GM18519 (cell line): ENCODE results near the gene CGB1.
"Not testable (repeated sequence)": the region's sequence is repeated elsewhere in the genome, so short reads cannot be mapped to it uniquely, and the experiment has no call there.

Experiments
- ATAC-seq: cut with Tn5 transposase; IDR thresholded peaks from one replicate; pipeline ENCODE4 v1.9.1; 2021; ENCODE audit warnings: mild to moderate bottlenecking, moderate library complexity; ENCODE audit not compliant: unreplicated experiment, low FRiP score

The CGB1 gene

DNA sequence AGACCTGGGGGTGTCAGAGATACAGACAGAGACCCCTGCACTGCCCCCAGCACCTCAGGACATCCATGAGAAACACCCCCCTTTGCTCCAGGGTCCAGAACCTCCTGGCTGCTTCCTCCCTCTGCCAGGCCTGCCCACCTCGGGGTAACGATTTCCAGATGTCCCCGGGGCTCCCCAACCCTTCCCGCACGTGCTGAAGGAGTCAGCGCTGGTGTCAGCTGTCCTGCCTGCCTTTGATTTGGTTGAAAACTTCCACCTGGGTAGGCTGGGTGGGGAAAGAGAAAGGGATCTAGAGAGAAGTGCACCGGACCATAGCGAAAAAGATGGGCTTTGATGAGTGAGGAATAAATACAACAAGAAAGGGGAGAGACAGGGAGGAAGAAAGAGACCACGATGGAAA, 22.4 kb upstream of the CGB1 start:
- ATAC-seq = no peak

DNA sequence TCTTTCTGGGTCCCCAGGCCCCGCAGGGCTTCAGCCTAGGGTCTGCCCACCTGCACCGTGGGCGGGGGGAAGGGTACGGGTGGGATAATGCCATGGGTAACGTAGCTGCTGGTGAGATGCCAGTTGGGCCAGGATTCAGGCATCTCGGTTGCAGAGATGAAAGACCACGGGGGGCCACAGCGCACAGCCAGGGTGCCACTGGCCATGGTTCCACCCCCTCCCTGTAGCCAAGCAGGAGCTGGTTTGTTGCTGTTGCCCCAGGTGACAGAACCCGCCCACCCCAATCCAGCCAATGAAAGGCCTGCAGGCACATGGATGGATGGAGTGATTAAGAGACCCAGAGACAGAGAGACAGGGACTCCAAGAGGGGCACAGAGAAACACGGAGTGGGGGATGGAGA, 21.9 kb upstream of the CGB1 start:
- ATAC-seq = no peak

DNA sequence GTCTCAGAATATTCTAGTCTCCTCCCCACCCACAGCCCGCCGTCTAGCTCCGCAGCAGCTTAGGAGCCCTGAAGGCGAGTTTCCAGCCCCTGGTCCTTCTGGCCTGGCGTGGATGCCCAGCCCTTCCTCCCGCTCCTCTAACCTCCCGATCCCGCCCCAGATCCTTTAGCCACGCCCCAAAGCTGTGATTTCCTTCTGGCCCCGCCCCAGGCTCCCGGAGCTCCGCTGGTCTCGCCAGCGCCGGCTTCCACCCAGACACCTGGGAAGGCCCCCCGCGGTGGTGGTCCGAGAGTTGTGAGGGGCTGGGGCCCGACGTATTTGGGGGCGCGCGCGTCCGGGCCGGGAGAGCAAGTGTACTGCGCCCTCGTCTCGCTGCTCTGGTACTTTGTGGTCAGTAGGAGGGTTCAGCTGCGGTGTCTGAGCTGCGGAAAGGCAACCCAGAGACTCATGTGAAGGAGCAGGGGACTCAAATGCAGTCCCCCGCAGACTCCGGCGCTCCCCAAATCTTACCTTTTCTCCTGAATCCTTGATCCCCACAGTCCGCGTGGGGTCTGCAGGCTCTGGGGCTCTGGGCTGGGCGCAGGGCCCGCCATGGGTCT, 21.0 kb upstream of the CGB1 start, which contains the start of gene CGB7:
Gene CGB7 (minus strand): TSS at position 114 of the 599 bp plus-strand sequence. CDS start 2,374 bp downstream, outside the sequence.
- no peak for ATAC-seq

DNA sequence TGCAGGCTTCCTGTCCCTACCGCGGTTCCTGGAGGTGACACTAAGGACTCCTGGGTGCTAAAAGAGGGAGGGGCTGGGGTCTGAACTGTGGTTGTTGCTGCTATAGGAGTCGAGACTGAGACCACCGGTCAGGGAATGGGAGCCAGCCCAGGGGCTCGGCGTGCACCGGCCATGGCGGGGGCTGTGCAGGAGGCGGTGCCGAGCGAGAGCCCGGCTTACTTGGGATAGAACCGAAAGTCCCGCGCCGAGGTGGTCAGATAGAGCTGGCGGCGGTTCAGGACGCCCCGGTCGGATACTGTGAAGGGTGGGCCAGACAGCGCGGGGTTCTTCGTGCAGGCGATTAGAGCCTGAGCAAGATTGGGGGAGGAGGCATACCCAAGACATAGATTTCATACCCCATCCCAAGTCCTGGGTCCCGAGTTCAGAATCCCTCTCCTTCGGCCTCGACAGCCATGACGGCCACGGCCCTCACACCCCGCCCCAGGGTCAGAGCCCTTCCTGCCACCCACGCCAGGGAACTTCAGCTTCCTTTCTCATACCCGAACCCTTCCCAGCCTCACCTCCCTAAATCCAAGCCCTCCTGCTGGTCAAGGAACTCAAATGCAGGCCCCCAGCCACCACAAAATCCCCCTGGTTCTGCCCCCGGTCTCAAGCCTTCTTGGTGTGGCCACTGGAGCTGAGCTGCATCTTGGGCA, 20.4 kb upstream of the CGB1 start:
- not testable (repeated sequence) for ATAC-seq

DNA sequence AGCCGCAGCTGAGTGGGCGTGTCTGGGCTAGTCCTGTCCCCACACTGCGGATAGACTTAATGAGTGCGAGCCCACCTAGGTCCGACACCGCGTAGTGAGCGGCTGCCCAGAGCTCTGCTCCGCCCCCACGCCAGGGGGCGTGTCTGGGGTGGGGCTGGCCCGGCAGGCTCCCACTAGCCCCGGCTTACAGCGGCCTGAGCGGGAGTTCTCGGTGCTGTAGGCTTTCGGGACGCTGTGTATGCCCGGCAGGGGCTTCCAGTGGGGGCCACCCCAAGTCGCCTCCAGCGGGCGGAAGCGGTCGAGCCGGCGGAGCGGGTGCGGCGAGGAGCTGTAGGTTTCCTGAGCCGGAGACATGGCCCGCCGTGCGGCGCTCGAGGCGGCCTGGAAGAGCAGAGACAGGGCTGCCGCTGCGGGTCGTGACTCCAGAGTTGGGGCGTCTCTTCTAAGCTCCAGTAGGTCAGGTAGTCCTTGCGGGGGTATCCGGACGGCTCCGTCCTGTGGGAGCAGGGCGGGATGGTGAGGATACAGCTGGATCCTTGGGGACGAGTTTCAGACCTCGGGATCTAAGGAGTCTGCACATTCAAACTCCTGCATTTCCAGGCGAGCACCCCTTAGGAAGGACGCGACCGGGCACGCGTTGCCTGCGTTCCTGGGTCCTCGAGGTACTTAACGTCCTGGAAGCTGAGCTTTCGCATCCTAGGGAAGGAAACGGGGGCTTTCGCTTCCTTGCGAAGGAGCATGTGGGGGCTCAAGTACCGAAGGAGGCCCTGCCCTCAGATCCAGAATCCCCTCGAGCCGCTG, 19.6 kb upstream of the CGB1 start:
- no peak for ATAC-seq

DNA sequence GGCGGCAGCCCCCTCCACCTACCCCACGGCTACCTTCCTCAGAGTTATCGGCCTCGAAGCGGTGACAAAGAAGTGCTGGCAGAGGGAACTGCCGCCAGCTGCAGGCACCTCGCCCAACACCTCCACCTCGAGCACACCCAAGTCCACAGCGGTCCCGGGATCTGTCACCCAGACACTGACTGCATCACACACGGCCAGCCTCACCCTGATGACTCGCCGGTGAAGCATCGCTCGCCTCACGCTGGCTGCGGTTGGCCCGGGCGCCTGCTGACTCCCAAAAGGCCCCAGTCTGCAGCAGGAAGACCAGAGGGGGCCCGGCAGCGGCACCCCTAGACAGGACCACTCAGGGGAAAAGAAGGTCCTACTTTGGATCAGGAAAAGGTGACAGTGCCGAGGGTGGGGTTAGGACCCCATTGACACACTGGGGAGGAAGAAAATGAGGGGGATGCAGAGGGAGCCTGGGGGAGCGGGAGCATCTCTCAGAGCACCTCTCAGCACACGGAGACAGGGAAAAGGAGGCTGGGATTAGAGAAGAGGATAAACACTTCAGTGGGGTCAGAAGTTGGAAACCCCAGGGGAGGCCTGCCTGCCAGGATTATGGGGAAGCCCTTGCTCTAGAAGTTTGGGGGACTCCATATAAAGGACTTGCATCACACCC, 13.8 kb upstream of the CGB1 start:
- ATAC-seq = not testable (repeated sequence)

DNA sequence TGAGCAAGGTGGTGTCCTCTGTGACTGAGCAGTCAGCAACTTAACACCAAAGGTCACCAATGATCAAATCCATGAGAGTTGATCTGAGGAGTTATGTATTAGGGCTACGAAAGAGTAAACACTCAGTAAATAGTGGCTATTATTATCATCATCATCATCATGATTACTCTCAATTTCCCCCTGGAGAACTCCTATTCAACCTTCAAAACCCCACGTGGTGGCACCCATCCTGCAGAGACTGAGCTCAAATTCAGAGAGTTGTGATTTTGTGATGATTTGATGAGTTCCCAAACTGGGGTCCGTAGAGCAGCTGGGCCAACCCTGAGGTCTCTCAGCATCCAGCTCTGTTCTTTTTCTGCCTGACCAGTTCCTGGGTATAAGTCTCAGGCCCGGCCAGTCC, 13.1 kb upstream of the CGB1 start:
- ATAC-seq = not testable (repeated sequence)

DNA sequence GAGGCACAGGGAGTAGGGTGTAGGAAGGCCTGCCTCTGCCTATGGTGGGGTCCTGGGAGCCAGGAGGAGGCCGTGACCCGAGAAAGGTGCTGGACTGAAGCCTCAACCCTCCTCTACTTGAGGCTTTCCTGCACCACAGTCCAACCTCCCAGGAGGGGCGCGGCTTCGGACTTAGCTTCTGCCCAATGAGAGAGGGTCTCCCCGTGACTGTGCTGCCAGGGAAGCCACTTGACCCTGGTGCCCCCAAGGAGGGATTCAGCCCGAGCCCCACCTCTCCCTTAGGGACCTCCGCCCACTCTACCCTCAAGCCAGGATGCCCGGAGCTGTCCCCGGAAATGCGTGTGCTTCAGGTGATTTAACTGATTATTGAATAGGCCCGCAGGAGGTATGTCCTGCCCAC, 12.3 kb upstream of the CGB1 start, which contains the start of gene CGB8:
Gene CGB8 (minus strand): TSS at position 101 of the 400 bp plus-strand sequence. CDS start 372 bp downstream, outside the sequence.
- not testable (repeated sequence) for ATAC-seq

DNA sequence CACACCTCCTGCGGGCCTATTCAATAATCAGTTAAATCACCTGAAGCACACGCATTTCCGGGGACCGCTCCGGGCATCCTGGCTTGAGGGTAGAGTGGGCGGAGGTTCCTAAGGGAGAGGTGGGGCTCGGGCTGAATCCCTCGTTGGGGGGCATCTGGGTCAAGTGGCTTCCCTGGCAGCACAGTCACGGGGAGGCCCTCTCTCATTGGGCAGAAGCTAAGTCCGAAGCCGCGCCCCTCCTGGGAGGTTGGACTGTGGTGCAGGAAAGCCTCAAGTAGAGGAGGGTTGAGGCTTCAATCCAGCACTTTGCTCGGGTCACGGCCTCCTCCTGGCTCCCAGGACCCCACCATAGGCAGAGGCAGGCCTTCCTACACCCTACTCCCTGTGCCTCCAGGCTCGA, 6.9 kb upstream of the CGB1 start, which contains the start of gene CGB5:
Gene CGB5 (plus strand): TSS at position 301 of the 400 bp plus-strand sequence. CDS start 362 bp downstream, outside the sequence.
- not testable (repeated sequence) for ATAC-seq

DNA sequence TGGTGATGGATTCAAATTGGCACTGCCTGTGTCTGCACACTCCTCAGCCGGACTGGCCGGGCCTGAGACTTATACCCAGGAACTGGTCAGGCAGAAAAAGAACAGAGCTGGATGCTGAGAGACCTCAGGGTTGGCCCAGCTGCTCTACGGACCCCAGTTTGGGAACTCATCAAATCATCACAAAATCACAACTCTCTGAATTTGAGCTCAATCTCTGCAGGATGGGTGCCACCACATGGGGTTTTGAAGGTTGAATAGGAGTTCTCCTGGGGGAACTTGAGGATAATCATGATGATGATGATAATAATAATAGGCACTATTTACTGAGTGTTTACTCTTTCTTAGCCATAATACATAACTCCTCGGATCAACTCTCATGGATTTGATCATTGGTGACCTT, 6.0 kb upstream of the CGB1 start:
- ATAC-seq = not testable (repeated sequence)

DNA sequence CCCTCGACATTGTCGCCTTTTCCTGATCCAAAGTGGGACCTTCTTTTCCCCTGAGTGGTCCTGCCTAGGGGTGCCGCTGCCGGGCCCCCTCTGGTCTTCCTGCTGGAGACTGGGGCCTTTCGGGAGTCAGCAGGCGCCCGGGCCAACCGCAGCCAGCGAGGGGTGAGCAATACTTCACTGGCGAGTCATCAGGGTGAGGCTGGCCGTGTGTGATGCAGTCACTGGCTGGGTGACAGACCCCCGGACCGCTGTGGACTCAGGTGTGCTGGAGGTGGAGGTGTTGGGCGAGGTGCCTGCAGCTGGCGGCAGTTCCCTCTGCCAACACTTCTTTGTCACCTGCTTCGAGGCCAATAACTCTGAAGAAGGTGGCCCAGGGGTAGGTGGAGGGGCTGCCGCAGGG, 5.5 kb upstream of the CGB1 start:
- no peak for ATAC-seq

DNA sequence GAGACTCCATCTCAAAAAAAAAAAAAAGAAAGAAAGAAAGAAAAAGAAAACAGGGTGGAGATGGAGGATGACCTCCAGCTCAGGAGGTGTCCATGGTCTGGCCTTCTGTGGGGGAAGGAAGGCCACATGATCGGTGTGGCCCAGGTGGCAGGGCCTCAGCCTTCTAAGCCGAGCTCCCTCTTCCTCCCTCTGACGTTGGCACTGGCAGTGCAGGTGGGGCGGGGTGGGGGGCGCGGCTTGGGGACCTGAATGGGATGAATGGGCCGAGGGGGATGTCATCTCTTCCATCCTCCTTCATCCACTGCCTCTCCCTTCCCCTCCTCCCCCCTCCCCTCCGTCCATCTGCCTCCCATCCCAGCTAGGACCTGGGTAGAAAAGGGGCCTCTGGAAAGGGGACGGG, 3.0 kb upstream of the CGB1 start:
- ATAC-seq = not testable (repeated sequence)

DNA sequence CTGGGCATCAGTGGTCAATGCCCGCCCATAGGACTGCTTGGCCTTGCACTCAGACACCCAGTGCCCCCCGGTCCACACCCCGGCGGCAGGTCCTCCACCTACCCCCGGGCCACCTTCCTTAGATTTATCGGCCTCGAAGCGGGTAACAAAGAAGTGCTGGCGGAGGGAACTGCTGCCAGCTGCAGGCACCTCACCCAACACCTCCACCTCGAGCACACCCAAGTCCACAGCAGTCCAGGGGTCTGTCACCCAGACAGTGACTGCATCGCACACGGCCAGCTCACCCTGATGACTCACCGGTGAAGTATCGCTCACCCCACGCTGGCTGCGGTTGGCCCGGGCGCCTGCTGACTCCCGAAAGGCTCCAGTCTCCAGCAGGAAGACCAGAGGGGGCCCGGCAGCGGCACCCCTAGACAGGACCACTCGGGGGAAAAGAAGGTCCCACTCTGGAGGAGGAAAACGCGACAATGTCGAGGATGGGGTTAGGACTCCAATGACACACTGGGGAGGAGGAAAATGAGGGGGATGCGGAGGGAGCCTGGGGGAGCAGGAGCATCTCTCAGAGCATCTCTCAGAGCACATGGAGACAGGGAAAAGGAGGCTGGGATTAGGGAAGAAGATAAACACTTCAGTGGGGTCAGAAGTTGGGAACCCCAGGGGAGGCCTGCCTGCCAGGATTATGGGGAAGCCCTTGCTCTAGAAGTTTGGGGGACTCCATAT, 2.0 kb upstream of the CGB1 start:
- ATAC-seq = not testable (repeated sequence)

DNA sequence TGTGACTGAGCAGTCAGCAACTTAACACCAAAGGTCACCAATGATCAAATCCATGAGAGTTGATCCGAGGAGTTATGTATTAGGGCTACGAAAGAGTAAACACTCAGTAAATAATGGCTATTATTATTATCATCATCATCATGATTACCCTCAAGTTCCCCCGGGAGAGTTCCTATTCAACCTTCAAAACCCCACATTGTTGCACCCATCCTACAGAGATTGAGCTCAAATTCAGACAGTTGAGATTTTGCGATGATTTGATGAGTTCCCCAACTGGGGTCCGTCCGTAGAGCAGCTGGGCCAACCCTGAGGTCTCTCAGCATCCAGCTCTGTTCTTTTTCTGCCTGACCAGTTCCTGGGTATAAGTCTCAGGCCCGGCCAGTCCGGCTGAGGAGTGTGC, 1.4 kb upstream of the CGB1 start:
- ATAC-seq = not testable (repeated sequence)

DNA sequence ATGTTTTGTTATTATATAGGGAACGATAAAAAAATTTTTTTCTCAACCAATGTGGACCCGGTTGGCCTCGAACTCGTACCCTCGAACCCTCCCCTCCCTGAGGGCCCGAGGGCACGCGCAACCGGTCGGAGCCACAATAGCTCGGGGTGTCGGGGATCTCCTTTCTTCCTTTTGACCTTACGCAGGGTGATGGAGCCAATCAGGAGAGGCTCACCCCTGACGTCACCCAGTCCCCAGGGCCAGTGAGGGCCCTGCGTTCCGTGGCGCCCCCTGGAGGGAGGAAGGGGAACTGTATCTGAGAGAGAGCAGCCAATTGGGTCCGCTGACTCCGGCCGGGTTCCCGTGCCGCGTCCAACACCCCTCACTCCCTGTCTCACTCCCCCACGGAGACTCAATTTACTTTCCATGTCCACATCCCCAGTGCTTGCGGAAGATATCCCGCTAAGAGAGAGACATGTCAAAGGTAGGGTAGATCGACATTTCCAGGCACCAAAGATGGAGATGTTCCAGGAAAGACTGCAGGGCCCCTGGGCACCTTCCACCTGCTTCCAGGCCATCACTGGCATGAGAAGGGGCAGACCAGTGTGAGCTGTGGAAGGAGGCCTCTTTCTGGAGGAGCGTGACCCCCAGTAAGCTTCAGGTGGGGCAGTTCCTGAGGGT, 4.9 kb downstream of the CGB1 start, which contains the start of gene CGB2:
Gene CGB2 (plus strand): TSS at position 249 of the 660 bp plus-strand sequence. CDS start 206 bp downstream, at position 455.
- ATAC-seq = not testable (repeated sequence)

DNA sequence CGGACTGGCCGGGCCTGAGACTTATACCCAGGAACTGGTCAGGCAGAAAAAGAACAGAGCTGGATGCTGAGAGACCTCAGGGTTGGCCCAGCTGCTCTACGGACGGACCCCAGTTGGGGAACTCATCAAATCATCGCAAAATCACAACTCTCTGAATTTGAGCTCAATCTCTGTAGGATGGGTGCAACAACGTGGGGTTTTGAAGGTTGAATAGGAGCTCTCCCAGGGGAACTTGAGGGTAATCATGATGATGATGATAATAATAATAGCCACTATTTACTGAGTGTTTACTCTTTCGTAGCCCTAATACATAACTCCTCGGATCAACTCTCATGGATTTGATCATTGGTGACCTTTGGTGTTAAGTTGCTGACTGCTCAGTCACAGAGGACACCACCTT, 6.4 kb downstream of the CGB1 start:
- not testable (repeated sequence) for ATAC-seq

DNA sequence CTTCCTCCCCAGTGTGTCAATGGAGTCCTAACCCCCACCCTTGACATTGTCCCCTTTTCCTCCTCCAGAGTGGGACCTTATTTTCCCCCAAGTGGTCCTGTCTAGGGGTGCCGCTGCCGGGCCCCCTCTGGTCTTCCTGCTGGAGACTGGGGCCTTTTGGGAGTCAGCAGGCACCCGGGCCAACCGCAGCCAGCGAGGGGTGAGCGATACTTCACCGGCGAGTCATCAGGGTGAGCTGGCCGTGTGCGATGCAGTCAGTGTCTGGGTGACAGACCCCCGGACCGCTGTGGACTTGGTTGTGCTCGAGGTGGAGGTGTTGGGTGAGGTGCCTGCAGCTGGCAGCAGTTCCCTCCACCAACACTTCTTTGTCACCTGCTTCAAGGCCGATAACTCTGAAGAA, 6.9 kb downstream of the CGB1 start:
- ATAC-seq = not testable (repeated sequence)

DNA sequence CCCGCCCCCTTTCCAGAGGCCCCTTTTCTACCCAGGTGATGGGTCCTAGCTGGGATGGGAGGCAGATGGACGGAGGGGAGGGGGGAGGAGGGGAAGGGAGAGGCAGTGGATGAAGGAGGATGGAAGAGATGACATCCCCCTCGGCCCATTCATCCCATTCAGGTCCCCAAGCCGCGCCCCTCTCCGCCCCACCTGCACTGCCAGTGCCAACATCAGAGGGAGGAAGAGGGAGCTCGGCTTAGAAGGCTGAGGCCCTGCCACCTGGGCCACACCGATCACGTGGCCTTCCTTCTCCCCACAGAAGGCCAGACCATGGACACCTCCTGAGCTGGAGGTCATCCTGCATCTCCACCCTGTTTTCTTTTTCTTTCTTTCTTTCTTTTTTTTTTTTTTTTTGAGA, 8.0 kb downstream of the CGB1 start:
- ATAC-seq = not testable (repeated sequence)

DNA sequence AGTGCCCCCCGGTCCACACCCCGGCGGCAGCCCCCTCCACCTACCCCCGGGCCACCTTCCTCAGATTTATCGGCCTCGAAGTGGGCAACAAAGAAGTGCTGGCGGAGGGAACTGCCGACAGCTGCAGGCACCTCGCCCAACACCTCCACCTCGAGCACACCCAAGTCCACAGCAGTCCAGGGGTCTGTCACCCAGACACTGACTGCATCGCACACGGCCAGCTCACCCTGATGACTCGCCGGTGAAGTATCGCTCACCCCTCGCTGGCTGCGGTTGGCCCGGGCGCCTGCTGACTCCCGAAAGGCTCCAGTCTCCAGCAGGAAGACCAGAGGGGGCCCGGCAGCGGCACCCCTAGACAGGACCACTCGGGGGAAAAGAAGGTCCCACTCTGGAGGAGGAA, 11.1 kb downstream of the CGB1 start:
- ATAC-seq = not testable (repeated sequence)
